ENCODE results near the gene SCUBE3. TPM values are rescaled to one million over a fixed set of nuclear protein-coding genes. Genes with fewer than 3 reads are reported as not detected.
A peak's percentile ranks its signal among the peaks of the same experiment; 100 is the strongest.

Gene SCUBE3
- total RNA-seq, result not detected

- peak; percentile 21 for DNase-seq
- no peak within 1 kb of the TSS for H3K27ac Mint-ChIP-seq
- peaks cover 6% of the 10 kb centered on the region for H3K4me1 Mint-ChIP-seq
- H3K36me3 Mint-ChIP-seq (ENCODE audit: low read depth), result no peaks in the 10 kb centered on the region
- H3K9me3 Mint-ChIP-seq, result no peaks in the 10 kb centered on the region
- H3K4me3 Mint-ChIP-seq, result peak within 1 kb of the TSS; percentile 49
- H3K27me3 Mint-ChIP-seq, result peaks cover 71% of the 10 kb centered on the region
- ChIA-PET POLR2A (interaction anchor here (0.8 to 1.4 kb wide), 2 partner anchors 16 to 541 kb away, joined by 3 to 4 read pairs; no protein-coding TSS in a partner anchor), CTCF (interaction anchor here (0.6 to 1.8 kb wide), 2 partner anchors 9 to 27 kb away, joined by 3 to 4 read pairs; no protein-coding TSS in a partner anchor)
Observed at GRCh38 chr6:35213824-35214756, at the start of gene SCUBE3. Gene SCUBE3, plus strand, starts transcription at chr6:35213956. Its CDS starts 463 bp downstream, at chr6:35214419.

GRCh38 chr6:35164277-35164676 lies 49.5 kb upstream of the SCUBE3 start:
- POLR2A ChIA-PET, result no interaction called here
- H3K27ac Mint-ChIP-seq, result no peak overlapping the region
- H3K36me3 Mint-ChIP-seq (ENCODE audit: low read depth), result peaks cover under 1% of the 10 kb centered on the region
- no peaks in the 10 kb centered on the region for H3K4me1 Mint-ChIP-seq
- peaks cover under 1% of the 10 kb centered on the region for H3K9me3 Mint-ChIP-seq
- CTCF ChIA-PET, result no interaction called here
- H3K4me3 Mint-ChIP-seq, result no peak overlapping the region
- no peak for DNase-seq
- peaks cover 31% of the 10 kb centered on the region for H3K27me3 Mint-ChIP-seq

- Mint-ChIP-seq H3K27ac (no peak overlapping the region), H3K27me3 (peaks cover 33% of the 10 kb centered on the region), H3K4me1 (no peaks in the 10 kb centered on the region), H3K9me3 (peaks cover 2% of the 10 kb centered on the region), H3K36me3 (ENCODE audit: low read depth) (peaks cover 5% of the 10 kb centered on the region), H3K4me3 (no peak overlapping the region)
- CTCF ChIA-PET, result no interaction called here
- DNase-seq, result no peak
- POLR2A ChIA-PET, result no interaction called here
Observed at GRCh38 chr6:35164868-35165267, 48.9 kb upstream of the SCUBE3 start.

GRCh38 chr6:35165630-35166071 lies 48.1 kb upstream of the SCUBE3 start:
- CTCF ChIA-PET, result no interaction called here
- Mint-ChIP-seq H3K27ac (no peak overlapping the region), H3K4me3 (no peak overlapping the region)

GRCh38 chr6:35166116-35166515 lies 47.6 kb upstream of the SCUBE3 start:
- POLR2A ChIA-PET, result no interaction called here
- H3K27ac Mint-ChIP-seq, result no peak overlapping the region
- H3K4me3 Mint-ChIP-seq, result no peak overlapping the region
- H3K27me3 Mint-ChIP-seq, result peaks cover 34% of the 10 kb centered on the region
- H3K4me1 Mint-ChIP-seq, result no peaks in the 10 kb centered on the region
- peaks cover 2% of the 10 kb centered on the region for H3K9me3 Mint-ChIP-seq
- DNase-seq, result no peak
- H3K36me3 Mint-ChIP-seq (ENCODE audit: low read depth), result peaks cover 5% of the 10 kb centered on the region
- CTCF ChIA-PET, result no interaction called here

More at GRCh38 chr6:35165630-35166071, 48.1 kb upstream of the SCUBE3 start:
- peaks cover 35% of the 10 kb centered on the region for H3K27me3 Mint-ChIP-seq
- no peak for DNase-seq
- POLR2A ChIA-PET, result no interaction called here
- H3K4me1 Mint-ChIP-seq, result no peaks in the 10 kb centered on the region
- peaks cover 5% of the 10 kb centered on the region for H3K36me3 Mint-ChIP-seq (ENCODE audit: low read depth)
- peaks cover 2% of the 10 kb centered on the region for H3K9me3 Mint-ChIP-seq

GRCh38 chr6:35166520-35166919 lies 47.2 kb upstream of the SCUBE3 start:
- Mint-ChIP-seq H3K9me3 (peaks cover 2% of the 10 kb centered on the region), H3K4me3 (no peak overlapping the region), H3K4me1 (no peaks in the 10 kb centered on the region), H3K27ac (no peak overlapping the region), H3K36me3 (ENCODE audit: low read depth) (peaks cover 5% of the 10 kb centered on the region), H3K27me3 (peaks cover 30% of the 10 kb centered on the region)
- no peak for DNase-seq
- POLR2A ChIA-PET, result no interaction called here
- CTCF ChIA-PET, result no interaction called here

- DNase-seq, result no peak
- Mint-ChIP-seq H3K27me3 (peaks cover 26% of the 10 kb centered on the region), H3K27ac (no peak overlapping the region), H3K9me3 (peaks cover 2% of the 10 kb centered on the region), H3K4me3 (no peak overlapping the region), H3K36me3 (ENCODE audit: low read depth) (peaks cover 5% of the 10 kb centered on the region), H3K4me1 (no peaks in the 10 kb centered on the region)
- ChIA-PET POLR2A (no interaction called here), CTCF (no interaction called here)
Observed at GRCh38 chr6:35167505-35167904, 46.3 kb upstream of the SCUBE3 start.

- peaks cover 8% of the 10 kb centered on the region for H3K4me1 Mint-ChIP-seq
- H3K27ac Mint-ChIP-seq, result no peak overlapping the region
- no peak overlapping the region for H3K4me3 Mint-ChIP-seq
- peaks cover 5% of the 10 kb centered on the region for H3K36me3 Mint-ChIP-seq (ENCODE audit: low read depth)
- H3K9me3 Mint-ChIP-seq, result peaks cover 2% of the 10 kb centered on the region
- ChIA-PET CTCF (no interaction called here), POLR2A (no interaction called here)
- no peak for DNase-seq
- H3K27me3 Mint-ChIP-seq, result peaks cover 18% of the 10 kb centered on the region
Observed at GRCh38 chr6:35168461-35168861, 45.3 kb upstream of the SCUBE3 start.

GRCh38 chr6:35170166-35170565 lies 43.6 kb upstream of the SCUBE3 start:
- ChIA-PET CTCF (no interaction called here), POLR2A (interaction anchor here (1.2 kb wide), 1 partner anchor 9 kb away, joined by 3 read pairs; no protein-coding TSS in a partner anchor)
- no peak for DNase-seq
- Mint-ChIP-seq H3K36me3 (ENCODE audit: low read depth) (peaks cover 5% of the 10 kb centered on the region), H3K27ac (no peak overlapping the region), H3K27me3 (peaks cover 10% of the 10 kb centered on the region), H3K9me3 (peaks cover 2% of the 10 kb centered on the region), H3K4me1 (peaks cover 19% of the 10 kb centered on the region), H3K4me3 (no peak overlapping the region)

GRCh38 chr6:35170891-35171290 lies 42.9 kb upstream of the SCUBE3 start:
- H3K27me3 Mint-ChIP-seq, result peaks cover 10% of the 10 kb centered on the region
- ChIA-PET POLR2A (interaction anchor here (1.2 kb wide), 1 partner anchor 8 kb away, joined by 3 read pairs; no protein-coding TSS in a partner anchor), CTCF (interaction anchor here (1.0 to 1.4 kb wide), 2 partner anchors 24 to 35 kb away, joined by 3 read pairs; no protein-coding TSS in a partner anchor)
- no peak overlapping the region for H3K4me3 Mint-ChIP-seq
- peaks cover 19% of the 10 kb centered on the region for H3K4me1 Mint-ChIP-seq
- H3K36me3 Mint-ChIP-seq (ENCODE audit: low read depth), result peaks cover 5% of the 10 kb centered on the region
- no peak overlapping the region for H3K27ac Mint-ChIP-seq
- no peak for DNase-seq
- peaks cover 2% of the 10 kb centered on the region for H3K9me3 Mint-ChIP-seq

GRCh38 chr6:35173044-35173426 lies 40.7 kb upstream of the SCUBE3 start:
- POLR2A ChIA-PET, result interaction anchor here (1.0 to 2.0 kb wide), 2 partner anchors 11 to 25 kb away, joined by 5 to 10 read pairs; no protein-coding TSS in a partner anchor
- no peak for DNase-seq
- H3K36me3 Mint-ChIP-seq (ENCODE audit: low read depth), result peaks cover 5% of the 10 kb centered on the region
- CTCF ChIA-PET, result interaction anchor here (0.8 to 1.8 kb wide), 5 partner anchors 13 to 186 kb away, joined by 3 to 7 read pairs (median 4); no protein-coding TSS in a partner anchor
- H3K4me1 Mint-ChIP-seq, result peaks cover 19% of the 10 kb centered on the region
- peaks cover 8% of the 10 kb centered on the region for H3K27me3 Mint-ChIP-seq
- H3K9me3 Mint-ChIP-seq, result peaks cover 2% of the 10 kb centered on the region
- H3K27ac Mint-ChIP-seq, result peak overlapping the region; percentile 75
- no peak overlapping the region for H3K4me3 Mint-ChIP-seq

GRCh38 chr6:35173427-35174087 lies 40.2 kb upstream of the SCUBE3 start:
- peak; percentile 49 for DNase-seq
- ChIA-PET POLR2A (interaction anchor here (1.0 to 2.0 kb wide), 2 partner anchors 11 to 25 kb away, joined by 5 to 10 read pairs; no protein-coding TSS in a partner anchor), CTCF (interaction anchor here (1.2 to 1.8 kb wide), 3 partner anchors 26 to 186 kb away, joined by 4 to 7 read pairs (median 4); no protein-coding TSS in a partner anchor)
- Mint-ChIP-seq H3K27me3 (peaks cover 8% of the 10 kb centered on the region), H3K4me1 (peaks cover 19% of the 10 kb centered on the region), H3K4me3 (no peak overlapping the region), H3K36me3 (ENCODE audit: low read depth) (peaks cover 5% of the 10 kb centered on the region), H3K9me3 (peaks cover 2% of the 10 kb centered on the region), H3K27ac (peak overlapping the region; percentile 75)

GRCh38 chr6:35174088-35174434 lies 39.7 kb upstream of the SCUBE3 start:
- ChIA-PET CTCF (interaction anchor here (1.8 kb wide), 1 partner anchor 26 kb away, joined by 7 read pairs; no protein-coding TSS in a partner anchor), POLR2A (interaction anchor here (1.0 to 2.0 kb wide), 2 partner anchors 12 to 26 kb away, joined by 5 to 10 read pairs; no protein-coding TSS in a partner anchor)
- H3K27me3 Mint-ChIP-seq, result peaks cover 8% of the 10 kb centered on the region
- no peak overlapping the region for H3K4me3 Mint-ChIP-seq
- DNase-seq, result no peak
- H3K27ac Mint-ChIP-seq, result peak overlapping the region; percentile 75
- H3K4me1 Mint-ChIP-seq, result peaks cover 19% of the 10 kb centered on the region
- peaks cover 5% of the 10 kb centered on the region for H3K36me3 Mint-ChIP-seq (ENCODE audit: low read depth)
- H3K9me3 Mint-ChIP-seq, result peaks cover 2% of the 10 kb centered on the region
